GM18873 (cell line): ENCODE measurements around the gene POLR1A.

Source experiments
- ATAC-seq: cut with Tn5 transposase; IDR thresholded peaks from one replicate; pipeline ENCODE4 v1.9.1; 2021; ENCODE audit warnings: mild to moderate bottlenecking, moderate library complexity, moderate number of reproducible peaks; ENCODE audit not compliant: unreplicated experiment, low FRiP score

POLR1A gene

DNA sequence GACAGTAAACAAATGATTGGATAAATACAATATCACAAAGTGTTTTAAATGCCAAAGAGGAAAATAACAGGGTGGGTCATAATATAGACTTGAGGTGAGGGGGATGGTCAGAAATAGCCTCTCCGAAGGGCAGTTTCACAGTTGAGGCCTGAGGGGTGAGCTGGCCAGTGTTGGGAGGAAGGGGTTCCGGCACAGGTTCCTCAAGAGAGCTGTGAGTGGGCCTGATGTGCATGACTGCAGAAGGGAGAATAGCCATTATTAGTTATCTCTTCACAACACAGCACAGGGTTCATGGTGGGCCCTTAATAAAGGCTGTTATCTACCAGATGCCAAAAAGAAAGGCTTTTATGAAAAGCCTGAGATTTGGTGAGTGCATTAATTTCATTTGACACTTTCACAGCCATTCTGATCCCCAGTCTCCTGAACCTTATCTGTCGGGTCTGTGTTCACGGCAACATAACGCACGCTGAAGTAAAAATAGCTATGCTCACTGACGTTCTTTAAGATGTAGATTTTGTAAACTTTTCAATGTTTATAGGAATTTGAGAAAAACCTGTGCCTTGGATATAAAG lies 39.6 kb downstream of the POLR1A start:
- no peak for ATAC-seq

DNA sequence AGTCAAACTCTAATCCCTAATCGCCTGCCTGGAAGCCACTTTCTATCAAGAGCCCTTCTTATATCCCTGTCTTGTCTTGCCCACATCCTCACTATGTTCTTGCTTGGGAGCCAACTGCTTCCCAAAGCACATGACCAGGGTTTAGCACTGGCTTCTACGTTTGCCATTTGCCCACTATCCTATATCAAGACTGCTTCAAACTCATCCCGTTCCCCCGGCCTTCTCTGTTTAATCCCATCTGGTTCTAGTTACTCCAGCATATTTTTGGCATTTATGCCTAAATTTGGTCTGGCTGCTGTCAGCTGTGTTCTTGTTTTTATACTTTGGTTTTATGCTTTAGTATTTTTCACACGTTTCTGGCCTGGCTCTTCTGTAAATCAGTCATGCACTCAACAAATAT lies 40.2 kb downstream of the POLR1A start:
- ATAC-seq, result no peak

DNA sequence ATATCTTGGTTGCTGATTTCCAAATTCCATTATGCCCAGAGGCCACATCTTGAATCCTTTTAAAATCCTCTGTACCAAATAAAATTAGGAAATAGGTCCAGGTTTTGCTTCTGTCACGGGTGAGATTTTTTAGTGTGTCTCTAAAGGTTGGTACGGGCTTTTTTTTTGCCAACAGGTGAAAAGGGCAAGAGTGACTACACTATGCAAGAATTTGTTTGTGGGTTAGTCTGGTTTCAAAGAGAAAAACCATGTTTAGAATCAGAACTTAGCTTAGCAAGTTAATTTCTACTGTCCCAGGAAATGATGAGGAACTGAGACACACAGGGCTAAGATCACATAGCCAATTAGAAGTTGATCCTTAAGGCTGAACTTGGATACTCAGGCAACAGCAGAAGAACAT lies 41.7 kb downstream of the POLR1A start:
- ATAC-seq, result no peak

DNA sequence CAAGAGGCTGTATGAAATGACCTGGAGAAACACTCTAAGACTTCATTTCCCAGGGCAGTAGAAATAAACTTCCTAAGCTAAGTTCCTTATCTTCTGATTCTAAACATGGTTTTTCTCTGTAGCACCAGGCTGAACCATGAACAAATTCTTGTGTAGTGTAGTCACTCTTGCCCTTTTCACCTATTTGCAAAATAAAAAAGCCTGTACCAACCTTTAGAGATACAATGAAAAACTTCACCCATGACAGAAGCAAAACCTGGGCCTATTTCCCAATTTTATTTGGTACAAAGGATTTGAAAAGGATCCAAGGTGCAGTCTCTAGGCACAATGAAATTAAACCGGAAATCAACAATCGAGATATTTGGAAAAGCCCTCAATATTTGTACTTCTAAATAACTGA lies 43.6 kb downstream of the POLR1A start:
- ATAC-seq, result no peak

DNA sequence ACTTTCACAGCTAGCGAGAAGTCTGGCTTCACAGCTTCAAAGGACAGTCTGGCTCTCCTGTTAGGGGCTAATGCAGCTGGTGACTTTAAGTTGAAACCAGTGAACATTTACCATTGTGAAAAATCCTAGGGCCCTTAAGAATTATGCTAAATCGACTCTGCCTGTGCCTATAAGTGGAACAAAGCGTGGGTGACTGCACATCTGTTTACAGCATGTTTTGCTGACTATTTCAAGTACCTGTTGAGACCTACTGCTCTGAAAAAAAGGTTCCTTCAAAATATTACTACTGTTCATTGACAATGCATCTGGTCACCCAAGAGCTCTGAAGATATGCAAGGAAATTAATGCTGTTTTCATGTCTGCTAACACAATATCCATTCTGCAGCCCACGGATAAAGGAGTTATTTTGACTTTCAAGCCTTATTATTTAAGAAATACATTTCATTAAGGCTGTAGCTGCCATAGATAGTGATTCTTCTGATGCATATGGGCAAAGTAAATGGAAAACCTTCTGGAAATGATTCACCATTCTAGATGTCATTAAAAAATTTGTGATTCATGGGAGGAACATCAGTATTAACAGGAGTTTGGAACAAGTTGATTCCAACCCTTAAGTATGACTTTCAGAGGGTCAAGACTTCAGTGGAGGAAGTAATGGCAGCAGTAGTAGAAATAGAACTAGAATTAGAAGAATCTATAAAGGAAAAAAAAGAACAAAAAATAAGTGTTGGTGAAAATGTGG lies 48.9 kb downstream of the POLR1A start:
- ATAC-seq, result no peak

DNA sequence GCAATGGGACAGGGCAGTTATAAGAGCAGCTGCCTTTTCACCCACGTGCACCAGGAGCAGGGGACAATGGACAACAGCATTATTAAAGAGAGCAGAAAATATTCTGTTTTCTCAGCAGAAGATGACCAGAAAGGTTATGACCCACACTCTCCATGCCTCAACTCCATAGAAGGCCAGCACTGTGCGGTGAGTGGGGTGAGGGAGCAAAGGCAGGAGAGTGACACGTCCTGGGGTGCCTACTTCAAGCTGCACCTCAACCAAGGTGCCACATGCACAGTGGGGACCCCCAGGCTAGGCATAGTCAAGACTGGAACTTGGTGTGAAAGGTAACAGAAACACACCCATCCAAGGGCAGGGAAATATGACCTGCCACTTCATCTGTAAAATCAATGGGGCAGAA lies 50.4 kb downstream of the POLR1A start:
- no peak for ATAC-seq

DNA sequence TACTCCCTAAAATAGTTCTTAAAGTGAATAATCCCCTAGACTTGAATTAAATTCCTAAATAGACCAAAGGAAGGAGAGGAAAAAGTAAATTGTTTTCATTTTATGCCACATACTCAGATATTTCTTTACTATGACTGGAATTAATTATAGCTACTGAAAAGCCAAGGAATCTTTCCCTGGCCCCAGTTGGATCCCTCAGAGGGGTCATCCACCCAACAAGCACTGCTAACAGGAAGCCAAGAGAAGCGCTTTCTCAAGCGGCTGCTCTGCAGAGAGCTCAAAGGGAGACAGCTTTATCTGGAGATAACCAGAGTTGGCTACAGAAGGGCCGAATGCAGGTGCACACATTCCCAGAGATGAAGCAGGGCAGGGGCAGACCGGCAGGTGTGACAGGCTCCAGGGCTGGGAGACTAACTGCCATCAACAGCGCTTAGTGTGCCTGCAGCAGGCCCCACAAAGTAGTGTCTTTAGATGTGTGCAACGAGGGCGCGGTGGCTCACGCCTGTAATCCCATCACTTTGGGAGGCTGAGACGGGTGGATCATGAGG lies 51.1 kb downstream of the POLR1A start:
- no peak for ATAC-seq

DNA sequence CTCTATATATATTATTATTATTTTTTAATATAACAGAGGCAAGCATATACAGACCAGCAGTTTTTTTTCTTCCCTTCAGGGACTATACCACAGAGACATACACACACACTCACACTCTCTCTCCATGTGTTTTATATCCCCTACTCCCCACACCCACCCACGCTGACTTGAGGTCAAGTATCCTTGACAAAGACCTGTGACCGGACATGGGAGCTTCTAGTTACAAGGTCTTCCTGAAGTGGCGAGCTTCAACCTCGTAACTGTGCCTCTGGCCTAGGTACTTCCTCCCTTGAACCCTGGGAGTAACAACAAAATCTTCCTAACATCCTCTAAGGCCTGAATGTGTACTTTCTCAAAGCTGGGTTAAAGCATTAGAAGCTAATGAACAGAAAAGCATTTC lies 52.5 kb downstream of the POLR1A start:
- ATAC-seq, result no peak

DNA sequence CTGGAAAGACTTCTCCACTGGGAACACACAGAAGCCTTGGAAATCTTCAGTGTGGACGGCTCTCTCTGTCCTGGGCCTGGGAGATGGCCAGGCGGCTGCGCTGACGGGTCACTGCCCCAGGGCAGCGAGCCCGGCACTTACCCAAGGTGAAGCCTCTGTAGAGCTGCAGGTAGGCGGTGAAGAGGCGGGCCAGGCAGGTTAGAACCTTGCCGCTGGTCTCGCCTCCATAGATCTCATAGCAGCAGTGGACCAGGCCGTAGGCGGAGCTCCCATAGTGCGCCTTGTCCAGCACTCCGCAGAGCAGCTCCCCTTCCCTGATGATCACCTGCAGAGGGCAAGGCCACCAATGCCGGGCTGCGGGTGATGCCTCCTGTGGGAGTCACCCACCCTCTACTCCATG lies 53.0 kb downstream of the POLR1A start:
- no peak for ATAC-seq

DNA sequence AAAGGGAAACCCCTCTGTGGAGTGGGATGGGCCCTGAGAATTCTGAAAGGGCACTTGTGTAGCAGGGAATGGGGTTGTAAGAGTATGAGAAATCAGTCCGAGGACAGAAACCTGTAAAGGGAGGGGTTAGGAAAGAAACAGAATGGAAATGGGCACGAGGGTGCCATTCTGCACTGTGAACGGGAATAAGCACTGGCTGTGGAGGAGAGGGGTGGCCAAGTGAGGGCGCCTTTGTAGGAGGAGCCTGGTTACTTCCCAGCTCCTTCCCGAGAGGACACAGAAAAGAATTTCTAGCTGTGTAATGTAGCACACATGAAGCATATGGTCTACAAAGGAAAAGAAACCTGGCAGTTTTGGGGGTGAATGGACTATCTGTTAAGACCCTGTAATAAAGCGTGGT lies 53.4 kb downstream of the POLR1A start:
- ATAC-seq, result no peak

DNA sequence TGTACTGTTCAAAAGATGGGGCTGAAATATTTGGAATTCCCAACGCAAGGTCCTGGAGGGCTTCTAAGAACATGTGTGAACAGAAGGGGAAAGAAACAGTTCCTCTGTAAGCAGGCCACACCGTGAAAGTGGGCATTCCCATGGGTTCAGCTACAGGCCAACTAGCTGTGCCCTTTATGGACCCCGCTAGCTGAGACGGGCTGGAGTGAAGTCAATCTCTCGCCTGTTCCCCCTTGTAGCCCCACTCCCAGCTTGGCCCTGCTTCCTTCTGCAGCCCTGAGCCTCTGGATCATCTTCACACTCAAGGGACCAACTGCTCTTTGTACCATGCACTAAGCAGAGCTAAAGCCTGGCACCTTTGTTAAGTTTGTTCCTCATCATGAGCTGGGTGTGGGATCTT lies 55.4 kb downstream of the POLR1A start:
- no peak for ATAC-seq

DNA sequence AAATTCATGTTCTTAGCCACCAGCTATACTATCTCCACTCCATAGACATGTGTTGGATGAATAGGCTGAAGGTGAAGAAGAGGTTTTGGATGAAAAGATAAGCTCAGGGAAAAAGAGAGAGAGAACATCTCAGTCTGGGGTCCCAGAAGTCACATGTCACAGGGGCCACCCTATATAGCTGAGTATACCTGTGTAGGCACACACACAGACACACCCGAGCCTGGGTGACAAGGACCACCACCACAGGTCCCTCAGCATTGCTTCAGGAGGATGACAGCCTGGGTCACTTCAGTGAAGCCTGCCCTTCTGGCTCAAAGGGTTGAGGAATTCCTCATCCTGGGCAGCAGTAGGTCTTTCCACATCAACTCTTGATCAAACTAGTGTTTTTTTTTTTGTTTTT lies 56.2 kb downstream of the POLR1A start:
- ATAC-seq, result no peak

DNA sequence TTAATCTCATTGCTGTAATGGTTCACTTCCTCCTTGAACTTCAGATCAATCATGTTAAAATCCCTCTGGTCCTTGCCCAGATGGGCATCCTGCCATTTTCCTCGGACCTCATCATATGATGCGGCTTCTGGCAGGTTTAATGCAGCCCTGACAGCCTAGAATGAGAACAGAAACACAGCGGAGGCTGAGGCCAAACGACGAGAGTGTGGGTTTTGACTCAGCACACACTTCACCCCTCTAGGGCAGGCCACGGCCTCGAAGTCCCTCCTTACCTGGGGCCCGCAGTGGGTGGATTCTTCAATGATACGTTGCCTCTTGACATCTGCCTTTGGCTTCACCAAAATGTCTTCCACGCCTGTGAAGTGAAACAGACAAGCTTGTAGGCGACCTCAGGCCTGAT lies 56.8 kb downstream of the POLR1A start:
- no peak for ATAC-seq

DNA sequence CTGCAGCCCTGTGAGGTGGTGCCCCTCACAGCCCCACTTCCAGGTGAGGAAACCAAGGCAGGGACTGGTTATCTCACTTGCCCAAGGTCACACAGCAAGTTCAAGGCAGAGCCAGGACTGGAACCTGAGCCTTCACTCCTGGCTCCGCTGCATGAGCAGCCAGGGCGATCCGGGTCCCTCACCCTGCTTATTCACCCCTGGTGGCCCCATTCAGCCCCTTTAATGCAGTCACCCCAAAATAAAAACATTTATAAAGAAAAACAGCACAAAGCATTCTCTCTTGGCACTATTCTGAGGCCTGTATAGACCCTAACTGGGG lies 57.3 kb downstream of the POLR1A start:
- ATAC-seq, result no peak

DNA sequence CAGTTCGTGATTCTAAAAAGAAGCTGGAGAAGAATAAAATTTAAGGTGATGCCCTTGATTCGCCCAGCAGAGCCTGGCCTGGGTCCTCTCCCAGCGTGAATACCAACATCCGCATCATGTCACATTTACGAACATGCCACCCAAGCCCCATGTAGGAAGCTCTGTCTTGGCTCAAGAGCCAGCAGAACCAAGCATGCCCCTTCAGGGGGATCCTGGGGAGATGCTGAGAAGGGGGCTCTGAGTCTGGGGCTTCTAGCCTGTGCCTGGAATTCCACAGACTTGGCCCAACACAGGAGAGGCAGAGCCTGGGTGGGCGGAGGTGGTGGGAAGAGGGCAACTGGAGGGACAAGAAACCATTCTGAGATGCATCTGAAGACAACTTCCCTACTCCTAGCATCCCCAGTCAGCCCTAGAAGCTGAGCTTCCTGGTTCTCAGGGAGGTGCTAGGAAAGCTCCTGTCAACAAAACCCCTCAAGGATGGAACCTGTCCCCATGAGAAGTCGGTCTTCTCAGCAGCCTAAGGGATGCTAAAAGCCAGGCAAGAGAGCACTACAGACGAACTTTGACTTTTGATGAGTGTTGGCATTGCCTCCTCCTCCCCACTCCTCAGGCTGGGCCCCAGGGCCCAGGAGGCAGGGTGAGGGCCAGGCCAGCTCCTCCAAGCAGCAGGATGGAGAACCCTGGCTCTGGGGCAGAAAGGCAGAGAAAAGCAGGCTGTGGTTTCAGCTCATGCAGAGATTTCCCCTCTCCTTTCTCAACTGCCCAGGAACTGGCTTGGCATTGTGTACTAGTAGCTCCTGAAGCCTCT lies 57.9 kb downstream of the POLR1A start:
- ATAC-seq, result no peak

DNA sequence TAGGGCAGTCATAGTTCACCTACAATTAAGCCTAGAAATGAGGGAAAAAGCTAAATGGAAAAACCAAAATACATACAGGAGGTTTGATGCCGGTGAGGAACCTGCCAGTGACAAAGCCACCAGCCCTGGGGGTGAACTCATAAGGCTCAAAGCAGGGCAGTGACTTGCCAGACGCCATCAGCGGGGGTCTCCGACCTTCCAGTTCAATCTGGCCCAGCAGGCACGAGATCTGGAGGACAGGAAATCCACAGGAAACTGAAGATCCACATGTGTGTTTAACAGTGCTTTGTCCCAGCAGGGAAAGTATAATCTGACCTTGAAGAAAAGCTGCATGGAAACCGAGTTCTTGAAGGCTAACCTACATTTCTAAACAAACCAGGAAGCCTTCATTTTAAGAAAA lies 60.1 kb downstream of the POLR1A start:
- no peak for ATAC-seq

DNA sequence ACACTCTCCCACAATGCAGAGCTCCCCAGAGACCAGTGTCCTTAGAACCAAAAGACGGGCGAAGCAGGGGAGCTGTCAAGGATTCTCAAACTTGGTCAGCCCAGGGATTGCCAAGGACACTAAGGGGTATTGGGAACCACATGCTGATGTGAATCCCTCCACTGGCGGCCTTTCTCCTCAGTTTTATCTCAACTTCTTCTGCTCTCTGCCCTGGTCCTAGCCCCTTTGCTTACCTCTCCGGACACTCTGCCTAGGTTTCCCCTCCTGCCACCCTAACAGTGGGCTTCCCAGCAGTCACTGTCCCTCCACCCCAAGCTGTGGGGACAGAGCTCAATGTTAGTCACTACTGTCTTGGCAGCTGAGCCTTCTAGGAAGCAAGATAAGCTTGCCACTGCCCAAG lies 61.1 kb downstream of the POLR1A start:
- no peak for ATAC-seq

DNA sequence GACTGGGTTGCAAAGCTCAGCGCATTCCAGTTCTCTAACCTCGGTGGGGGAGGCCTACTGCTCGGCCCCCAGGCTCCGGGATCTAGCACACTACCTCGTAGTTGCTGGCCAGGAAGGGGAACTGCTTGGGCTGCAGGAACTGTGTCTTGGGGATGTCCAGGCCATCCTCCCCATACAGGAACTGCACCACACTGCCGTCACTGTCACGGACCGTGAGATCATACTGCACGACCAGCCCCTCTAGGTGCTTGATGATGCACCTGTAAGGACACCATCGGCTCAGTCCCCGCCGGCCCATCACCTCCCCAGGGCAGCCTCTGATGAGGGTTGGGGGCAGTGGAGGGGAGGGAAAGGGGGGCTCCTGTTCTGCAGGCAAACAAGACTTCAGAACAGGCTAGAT lies 61.6 kb downstream of the POLR1A start:
- no peak for ATAC-seq

DNA sequence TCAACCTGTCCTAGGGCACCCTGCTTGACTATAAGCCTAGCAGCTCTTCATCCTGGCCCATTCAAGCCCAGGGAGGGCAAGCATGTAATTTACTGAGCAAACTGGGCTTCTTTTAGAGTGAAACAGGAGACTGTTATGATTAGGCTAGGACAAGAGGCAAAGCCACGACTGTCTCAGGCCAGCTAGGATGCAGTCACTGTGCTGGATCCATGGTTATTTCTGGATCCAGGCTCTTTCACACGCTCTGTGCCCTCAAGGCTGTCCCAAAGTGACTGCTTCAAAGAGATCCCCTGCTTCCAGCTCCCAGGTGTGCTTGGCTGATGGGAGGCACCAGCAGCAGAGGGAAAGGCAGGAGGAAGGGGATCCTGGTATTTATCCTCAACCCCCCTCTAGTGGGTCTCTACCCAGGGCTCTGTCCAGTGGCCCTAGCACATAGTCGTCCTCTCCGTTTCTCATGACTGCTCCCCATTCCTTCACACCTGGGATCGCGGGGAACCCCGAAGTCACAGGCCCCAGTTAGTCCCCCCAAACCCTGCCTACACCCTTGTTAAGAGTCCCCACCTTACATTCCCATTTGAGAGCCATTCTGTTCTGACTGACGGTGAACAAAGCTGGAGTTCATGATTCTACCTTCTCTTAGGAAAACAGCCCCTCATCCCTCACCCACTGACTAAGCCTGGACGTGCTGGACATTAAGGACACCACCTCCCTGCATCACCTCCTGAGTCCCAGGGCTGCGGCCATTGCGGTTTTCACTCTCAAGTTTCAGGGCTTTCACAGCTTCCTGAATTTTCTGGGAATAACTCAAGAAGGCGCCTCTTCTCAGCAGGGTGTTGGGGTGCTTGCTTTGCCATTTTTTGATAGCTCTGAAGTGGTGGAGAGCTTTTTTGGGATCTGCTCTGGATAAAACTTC lies 63.2 kb downstream of the POLR1A start:
- no peak for ATAC-seq

DNA sequence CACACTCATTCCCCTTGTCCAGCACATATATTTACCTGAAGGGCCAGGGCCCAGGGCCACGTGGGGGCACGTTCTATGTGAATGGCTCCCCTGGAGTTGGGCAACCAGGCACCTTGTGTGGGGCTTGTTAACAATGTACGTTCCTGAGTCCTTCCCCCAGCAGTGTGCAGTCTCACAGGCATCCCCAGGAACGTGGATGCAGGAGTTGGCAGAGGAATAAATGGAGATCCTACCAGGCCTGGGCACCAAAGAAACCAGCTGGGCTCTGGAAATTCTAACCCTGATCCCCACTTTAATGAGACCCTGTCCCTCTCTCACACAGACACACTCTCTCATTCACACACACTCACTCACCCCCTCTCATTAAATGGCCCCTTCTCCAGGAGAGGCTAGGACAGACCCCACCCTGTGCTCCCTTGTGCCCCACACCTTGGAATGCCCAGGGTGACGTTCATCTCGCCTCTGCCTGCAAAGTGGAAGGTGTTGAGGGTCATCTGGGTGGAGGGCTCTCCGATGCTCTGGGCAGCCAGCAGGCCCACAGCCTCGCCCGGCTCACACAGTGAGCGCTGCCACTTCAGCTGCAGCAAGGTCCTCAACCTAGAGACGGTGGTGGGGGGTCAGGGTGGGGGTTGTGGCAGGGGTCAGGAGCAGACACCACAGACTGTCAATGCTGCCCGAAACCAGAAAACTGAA lies 65.6 kb downstream of the POLR1A start:
- no peak for ATAC-seq
